Fibroblast of mammary gland (primary cell): ENCODE results near the gene SCN8A.
A peak's percentile ranks its signal among the peaks of the same experiment; 100 is the strongest.

Source experiments
- DNase-seq: peaks from one replicate; pipeline ENCODE4 v3.0.0-alpha.2; 2010; ENCODE audit warnings: low read depth
- H3K4me3 ChIP-seq: 2 replicates; pipeline ENCODE4 v1.5.1; 2011; ENCODE audit warnings: low read depth, mild to moderate bottlenecking, low read length, moderate library complexity; ENCODE audit not compliant: control insufficient read depth
- TF ChIP-seq, protein P1 (sequence below): conservative IDR thresholded peaks from 2 replicates; pipeline ENCODE4 v1.5.1; 2011; ENCODE audit warnings: low read depth, low read length, inconsistent platforms; ENCODE audit not compliant: control insufficient read depth, insufficient read depth

SCN8A gene

DNA sequence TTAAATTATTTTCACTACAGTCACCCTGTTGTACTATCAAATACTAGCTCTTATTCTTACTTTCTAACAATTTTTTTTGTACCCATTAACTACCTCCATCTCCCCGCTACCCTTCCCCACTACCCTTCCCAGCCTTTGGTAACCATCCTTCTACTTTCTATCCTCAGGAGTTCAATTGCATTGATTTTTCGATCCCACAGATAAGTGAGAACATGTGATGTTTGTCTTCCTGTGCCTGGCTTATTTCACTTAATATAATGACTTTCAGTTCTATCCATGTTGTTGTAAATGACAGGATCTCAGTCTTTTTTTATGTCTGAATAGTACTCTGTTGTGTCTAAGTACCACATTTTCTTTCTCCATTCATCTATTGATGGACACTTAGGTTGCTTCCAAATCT lies 139.7 kb downstream of the SCN8A start:
- H3K4me3 ChIP-seq = no peak overlapping the region
- TF ChIP-seq, protein P1, sequence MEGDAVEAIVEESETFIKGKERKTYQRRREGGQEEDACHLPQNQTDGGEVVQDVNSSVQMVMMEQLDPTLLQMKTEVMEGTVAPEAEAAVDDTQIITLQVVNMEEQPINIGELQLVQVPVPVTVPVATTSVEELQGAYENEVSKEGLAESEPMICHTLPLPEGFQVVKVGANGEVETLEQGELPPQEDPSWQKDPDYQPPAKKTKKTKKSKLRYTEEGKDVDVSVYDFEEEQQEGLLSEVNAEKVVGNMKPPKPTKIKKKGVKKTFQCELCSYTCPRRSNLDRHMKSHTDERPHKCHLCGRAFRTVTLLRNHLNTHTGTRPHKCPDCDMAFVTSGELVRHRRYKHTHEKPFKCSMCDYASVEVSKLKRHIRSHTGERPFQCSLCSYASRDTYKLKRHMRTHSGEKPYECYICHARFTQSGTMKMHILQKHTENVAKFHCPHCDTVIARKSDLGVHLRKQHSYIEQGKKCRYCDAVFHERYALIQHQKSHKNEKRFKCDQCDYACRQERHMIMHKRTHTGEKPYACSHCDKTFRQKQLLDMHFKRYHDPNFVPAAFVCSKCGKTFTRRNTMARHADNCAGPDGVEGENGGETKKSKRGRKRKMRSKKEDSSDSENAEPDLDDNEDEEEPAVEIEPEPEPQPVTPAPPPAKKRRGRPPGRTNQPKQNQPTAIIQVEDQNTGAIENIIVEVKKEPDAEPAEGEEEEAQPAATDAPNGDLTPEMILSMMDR = no peak
- no peak for DNase-seq

DNA sequence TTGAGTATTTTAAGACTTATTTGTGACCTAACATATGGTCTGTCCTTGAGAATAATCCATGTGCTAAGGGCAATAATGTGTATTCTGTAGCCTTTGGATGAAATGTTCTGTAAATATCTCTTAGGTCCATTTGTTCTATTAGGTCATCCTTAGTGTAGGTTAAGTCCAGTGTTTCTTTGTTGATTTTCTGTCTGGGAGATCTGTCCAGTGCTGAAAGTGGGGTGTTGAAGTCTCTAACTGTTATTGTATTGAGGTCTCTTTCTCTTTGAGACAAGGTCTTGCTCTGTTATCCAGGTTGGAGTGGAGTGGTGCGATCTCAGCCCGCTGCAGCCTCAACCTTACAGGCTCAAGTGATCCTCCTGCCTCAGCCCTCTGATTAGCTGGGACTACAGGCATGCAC lies 149.5 kb downstream of the SCN8A start:
- no peak overlapping the region for H3K4me3 ChIP-seq
- TF ChIP-seq, protein P1 = no peak
- no peak for DNase-seq

DNA sequence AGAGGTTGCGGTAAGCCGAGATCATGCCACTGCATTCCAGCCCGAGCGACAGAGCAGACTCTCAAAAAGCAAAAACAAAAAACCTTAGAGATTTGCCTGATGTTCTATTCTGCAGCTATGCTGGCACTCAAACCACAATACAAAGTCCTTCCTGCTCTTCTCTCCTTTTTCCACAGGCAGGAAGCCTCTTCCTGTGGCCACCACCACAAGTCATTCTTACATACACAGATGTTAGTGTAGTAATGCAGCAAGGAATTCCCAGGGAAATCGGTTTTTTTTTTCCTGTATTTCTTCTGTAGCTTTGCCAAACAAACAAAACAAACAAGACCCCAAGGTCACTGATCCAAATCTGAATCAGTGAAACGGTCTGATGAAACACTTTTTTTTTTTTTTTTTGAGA lies 153.2 kb downstream of the SCN8A start:
- peak; percentile 4 for DNase-seq
- TF ChIP-seq, protein P1 = no peak

DNA sequence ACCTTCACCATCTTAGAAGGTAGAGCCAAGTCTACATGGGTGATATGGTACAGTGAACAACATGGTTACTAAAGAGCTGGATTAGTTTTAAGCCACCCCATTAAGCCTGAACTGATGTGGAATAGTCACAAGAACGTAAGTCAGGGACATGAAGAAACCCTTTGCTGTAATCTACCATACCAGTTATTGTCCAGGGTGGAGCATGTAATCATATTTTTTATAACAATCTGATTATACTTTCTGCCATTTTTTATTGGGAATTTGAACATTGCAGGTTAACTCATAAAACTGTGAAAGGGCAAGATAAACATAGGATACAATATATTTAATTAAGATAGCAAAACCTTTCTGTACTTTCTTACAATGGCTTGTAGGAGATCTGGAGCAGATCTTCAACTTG lies 153.9 kb downstream of the SCN8A start:
- no peak overlapping the region for H3K4me3 ChIP-seq
- DNase-seq = no peak
- TF ChIP-seq, protein P1 = no peak

More for the DNA sequence above, 153.2 kb downstream of the SCN8A start:
- H3K4me3 ChIP-seq = no peak overlapping the region

DNA sequence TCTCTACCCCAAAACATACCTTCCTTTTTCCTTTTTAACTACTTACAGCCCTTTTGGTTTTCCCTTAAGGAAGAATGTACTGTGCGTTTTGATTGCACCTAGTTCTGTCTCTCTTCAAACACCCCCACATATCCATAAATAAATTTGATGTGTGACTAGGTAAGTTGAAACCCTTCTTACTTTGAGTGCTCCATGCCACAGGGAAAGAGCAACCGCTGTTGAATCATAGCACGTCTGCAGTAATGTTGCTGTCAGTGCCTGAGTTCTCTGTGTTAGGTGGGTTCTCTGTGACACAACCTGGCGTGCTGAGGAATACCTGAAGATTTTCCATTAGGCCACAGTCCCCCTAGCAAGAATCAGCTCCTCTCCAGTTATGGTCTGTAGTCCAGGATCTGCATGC lies 155.4 kb downstream of the SCN8A start:
- no peak overlapping the region for H3K4me3 ChIP-seq
- TF ChIP-seq, protein P1 = no peak
- no peak for DNase-seq

DNA sequence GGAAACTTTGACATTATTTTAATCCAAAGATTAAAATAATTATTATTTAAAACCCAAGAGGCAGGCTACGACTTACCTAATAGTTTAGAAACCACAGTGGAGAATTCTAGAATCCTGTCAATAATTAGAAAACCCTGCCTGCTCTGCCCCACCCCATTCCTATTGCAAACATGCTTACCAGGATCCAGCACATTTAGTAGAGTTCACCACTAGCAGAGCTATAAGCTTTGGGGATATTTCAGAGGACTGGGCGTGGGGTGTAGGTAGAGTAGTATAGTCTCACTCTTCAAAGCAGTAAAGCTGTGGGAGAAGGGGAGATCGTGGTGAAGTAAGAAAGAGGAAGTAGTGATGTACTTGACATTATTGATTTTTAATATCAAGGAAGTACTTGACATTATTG lies 157.2 kb downstream of the SCN8A start:
- no peak for DNase-seq
- TF ChIP-seq, protein P1 = no peak
- H3K4me3 ChIP-seq = no peak overlapping the region
